Suprapubic skin (tissue), 3 donors: ENCODE results near the gene AFP.

Source experiments
- CTCF ChIP-seq, 2 donors: fragments of 200-600 bp in 1 of 2; fragments of 450-650 bp in 1 of 2; sonication (generic) in 1 of 2; IDR thresholded peaks; one replicate each; pipeline ENCODE4 v1.5.1; 2016 to 2019; ENCODE audit warnings: antibody characterized with exemption in 2 of 2, mild to moderate bottlenecking in 1 of 2, moderate library complexity in 1 of 2
- POLR2A ChIP-seq, 2 donors: fragments of 450-650 bp; IDR thresholded peaks; one replicate each; pipeline ENCODE4 v1.6.1; 2017; ENCODE audit warnings: antibody characterized with exemption in 2 of 2, mild to moderate bottlenecking in 2 of 2, moderate library complexity in 2 of 2

- TF ChIP-seq POLR2A (IDR thresholded peaks at IDR 0.05), result no peak
- no peak for TF ChIP-seq CTCF (IDR thresholded peaks at IDR 0.05)
These were observed 39.7 kb upstream of the AFP start for GRCh38 chr4:73396304-73396703.
